ENCODE results near the gene RFX4. TPM values are rescaled to one million over a fixed set of nuclear protein-coding genes. Genes with fewer than 3 reads are reported as not detected.

RFX4 gene
- total and polyA plus RNA-seq, 2 of the 8 experiments (the other 6 are each of a cell fraction or from before 2014, with no cell fraction given): 0.06 TPM; not detected in 1

- TF ChIP-seq SIN3A (conservative IDR thresholded peaks at IDR 0.05 in 1 of 2, IDR thresholded peaks at IDR 0.05 in 1 of 2; ENCODE audit: low read depth in 1 of 2, low read length in 2 of 2) (no peak), RFX5 (IDR thresholded peaks at IDR 0.05; ENCODE audit: borderline replicate concordance, low read depth, low read length) (no peak), RAD21 (IDR thresholded peaks at IDR 0.05 in 1 of 2, conservative IDR thresholded peaks at IDR 0.05 in 1 of 2; ENCODE audit: low read depth in 2 of 2, low read length in 2 of 2) (no peak), TCF12 (IDR thresholded peaks at IDR 0.05; ENCODE audit: low read depth, low read length) (no peak)
Measured at GRCh38 chr12:106754331-106754730, 171.5 kb downstream of the RFX4 start (continued).
